Colonic mucosa (tissue), 4 donors: Measurements from ENCODE around the gene IL12RB1. TPM values are rescaled to one million over a fixed set of nuclear protein-coding genes. Genes with fewer than 3 reads are reported as not detected.

ENCODE experiments used
- DNase-seq: peaks from one replicate; pipeline ENCODE4 v3.0.0-alpha.2; 2020
- H3K27ac ChIP-seq: fragments of 200-600 bp; one replicate; pipeline ENCODE4 v1.8.0; 2021
- H3K27me3 ChIP-seq: fragments of 200-600 bp; one replicate; pipeline ENCODE4 v1.8.0; 2021
- H3K36me3 ChIP-seq: fragments of 200-600 bp; one replicate; pipeline ENCODE4 v1.8.0; 2021
- H3K4me1 ChIP-seq: fragments of 200-600 bp; one replicate; pipeline ENCODE4 v1.8.0; 2021; ENCODE audit warnings: mild to moderate bottlenecking
- H3K4me3 ChIP-seq: fragments of 200-600 bp; one replicate; pipeline ENCODE4 v1.8.0; 2021
- H3K9ac ChIP-seq, 2 donors: one replicate each; pipeline ENCODE4 v1.7.0; 2013; ENCODE audit warnings: control low read depth in 2 of 2, low read depth in 2 of 2, low read length in 2 of 2
- H3K9me3 ChIP-seq: fragments of 200-600 bp; one replicate; pipeline ENCODE4 v1.8.0; 2021
- CTCF ChIP-seq: fragments of 200-600 bp; IDR thresholded peaks from one replicate; pipeline ENCODE4 v1.8.0; 2022; ENCODE audit warnings: antibody characterized with exemption, mild to moderate bottlenecking
- intact Hi-C: fragments of 100-400 bp; cut with DNase I; formaldehyde crosslinking; loops from one replicate; pipeline ENCODE4 v1.14.1; 2022
- total RNA-seq, 2 donors: library from RNA; stranded (reverse); fragmentation: NEBNext Ultra II Directional in 1 of 2; extraction: Animal tissue kit (Norgen Biotek cat#: 25700) in 1 of 2; gene quantifications; one replicate each; pipeline ENCODE4 v1.2.1, GENCODE V29; 2021
- donor health status: healthy.
- donor health status: DM: no; HTN: no; CAD: no.
- donor health status: DM: no; HTN: no; CAD: no.

Gene IL12RB1
- total RNA-seq, 2 donors from 2014 or later = 0.53 to 1.1 TPM

GRCh38 chr19:18070181-18070580 lies 16.6 kb downstream of the IL12RB1 start:
- no peak for TF ChIP-seq CTCF
- no peaks in the 10 kb centered on the region for H3K27me3 ChIP-seq
- no peak overlapping the region for H3K9ac ChIP-seq
- H3K4me1 ChIP-seq = no peaks in the 10 kb centered on the region
- no peaks in the 10 kb centered on the region for H3K36me3 ChIP-seq
- no peaks in the 10 kb centered on the region for H3K9me3 ChIP-seq
- no peak for DNase-seq
- no peak overlapping the region for H3K27ac ChIP-seq
- intact Hi-C loops = no loop called here
- H3K4me3 ChIP-seq = no peak overlapping the region

GRCh38 chr19:18069383-18069782 lies 17.4 kb downstream of the IL12RB1 start:
- H3K4me1 ChIP-seq = no peaks in the 10 kb centered on the region
- no peaks in the 10 kb centered on the region for H3K9me3 ChIP-seq
- no peak overlapping the region for H3K4me3 ChIP-seq
- no peak for TF ChIP-seq CTCF
- no peaks in the 10 kb centered on the region for H3K27me3 ChIP-seq
- intact Hi-C loops = no loop called here
- no peak overlapping the region for H3K27ac ChIP-seq
- H3K9ac ChIP-seq = no peak overlapping the region
- H3K36me3 ChIP-seq = no peaks in the 10 kb centered on the region
- DNase-seq = no peak

- H3K4me1 ChIP-seq = no peaks in the 10 kb centered on the region
- intact Hi-C loops = no loop called here
- no peak for TF ChIP-seq CTCF
- DNase-seq = no peak
- no peak overlapping the region for H3K9ac ChIP-seq
- no peaks in the 10 kb centered on the region for H3K36me3 ChIP-seq
- H3K9me3 ChIP-seq = no peaks in the 10 kb centered on the region
- no peak overlapping the region for H3K27ac ChIP-seq
- H3K4me3 ChIP-seq = no peak overlapping the region
- no peaks in the 10 kb centered on the region for H3K27me3 ChIP-seq
Measured at GRCh38 chr19:18068395-18068794, 18.3 kb downstream of the IL12RB1 start.

- H3K36me3 ChIP-seq = no peaks in the 10 kb centered on the region
- no peak for TF ChIP-seq CTCF
- intact Hi-C loops = no loop called here
- no peaks in the 10 kb centered on the region for H3K9me3 ChIP-seq
- H3K4me1 ChIP-seq = no peaks in the 10 kb centered on the region
- H3K4me3 ChIP-seq = no peak overlapping the region
- no peaks in the 10 kb centered on the region for H3K27me3 ChIP-seq
- no peak for DNase-seq
- H3K9ac ChIP-seq = no peak overlapping the region
- H3K27ac ChIP-seq = no peak overlapping the region
Measured at GRCh38 chr19:18065173-18065495, 21.6 kb downstream of the IL12RB1 start.

- intact Hi-C loops = no loop called here
- TF ChIP-seq CTCF = no peak
- Histone ChIP-seq H3K4me3 (no peak overlapping the region), H3K9me3 (no peaks in the 10 kb centered on the region), H3K9ac (no peak overlapping the region), H3K27me3 (no peaks in the 10 kb centered on the region), H3K4me1 (no peaks in the 10 kb centered on the region), H3K36me3 (no peaks in the 10 kb centered on the region), H3K27ac (no peak overlapping the region)
- DNase-seq = no peak
Measured at GRCh38 chr19:18063463-18063862, 23.3 kb downstream of the IL12RB1 start.

- Histone ChIP-seq H3K27me3 (no peaks in the 10 kb centered on the region), H3K9me3 (no peaks in the 10 kb centered on the region), H3K4me3 (no peak overlapping the region), H3K9ac (no peak overlapping the region), H3K36me3 (no peaks in the 10 kb centered on the region), H3K27ac (no peak overlapping the region), H3K4me1 (no peaks in the 10 kb centered on the region)
- intact Hi-C loops = no loop called here
- TF ChIP-seq CTCF = no peak
- DNase-seq = no peak
Measured at GRCh38 chr19:18062028-18062427, 24.7 kb downstream of the IL12RB1 start.
